GM21367 (cell line): Measurements from ENCODE around the gene CHST8.

ENCODE experiments used
- ATAC-seq: cut with Tn5 transposase; IDR thresholded peaks from one replicate; pipeline ENCODE4 v1.9.1; 2021; ENCODE audit not compliant: unreplicated experiment

The CHST8 gene

DNA sequence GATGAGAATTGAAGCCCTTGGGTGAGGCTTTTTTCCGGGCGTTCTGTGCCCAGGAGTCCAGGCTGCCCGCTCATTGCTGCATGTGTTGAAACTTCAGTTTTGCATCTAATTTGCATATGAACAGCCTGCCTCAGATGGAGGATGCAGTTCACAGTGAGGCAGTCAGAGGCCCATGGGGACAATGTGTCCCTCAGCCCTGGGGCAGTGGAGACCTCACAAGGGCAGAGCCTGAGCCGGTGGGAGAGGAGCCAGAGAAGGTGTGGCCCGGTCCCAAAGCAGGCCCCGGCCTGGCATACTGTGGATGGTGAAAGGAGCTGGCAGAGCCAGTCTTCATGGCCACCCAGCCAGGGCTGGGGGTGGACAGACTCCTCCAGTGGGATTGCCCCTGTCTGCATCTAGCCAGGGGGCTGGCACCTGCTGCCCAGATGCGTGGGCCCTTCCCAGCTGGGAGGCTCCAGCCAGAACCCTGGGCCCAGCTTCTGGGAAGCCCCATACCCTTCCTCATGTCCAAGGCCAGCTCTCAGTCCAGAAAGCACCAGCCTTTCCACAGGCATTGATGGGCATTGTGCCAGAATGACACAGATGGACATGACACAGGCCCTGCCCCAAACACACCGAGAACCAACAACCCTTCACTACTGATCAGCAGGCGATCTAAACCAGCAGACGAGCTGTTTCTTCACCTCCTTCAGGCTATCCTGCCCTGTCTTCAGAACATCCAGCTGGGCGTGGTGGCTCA lies 142.0 kb downstream of the CHST8 start:
- ATAC-seq: no peak

DNA sequence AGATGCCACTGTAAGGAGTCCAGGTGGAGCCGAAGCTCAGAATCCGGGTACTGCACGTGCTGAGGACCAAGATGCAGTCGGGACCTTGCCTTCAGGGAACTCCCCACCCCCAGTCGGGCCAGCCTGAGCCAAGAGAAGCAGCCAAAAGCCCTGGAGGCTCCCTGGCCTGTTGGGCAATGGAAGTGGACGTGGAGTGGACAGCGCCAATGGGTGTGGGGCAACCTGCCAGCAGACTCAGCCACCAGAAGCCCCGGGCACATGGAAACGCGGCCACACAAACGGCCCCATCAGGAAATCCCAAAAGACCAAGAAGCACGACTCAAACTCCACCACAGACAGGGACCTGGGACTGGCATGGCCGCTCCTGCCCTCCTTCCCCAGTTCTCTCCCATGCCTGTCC lies 144.9 kb downstream of the CHST8 start:
- ATAC-seq: no peak

DNA sequence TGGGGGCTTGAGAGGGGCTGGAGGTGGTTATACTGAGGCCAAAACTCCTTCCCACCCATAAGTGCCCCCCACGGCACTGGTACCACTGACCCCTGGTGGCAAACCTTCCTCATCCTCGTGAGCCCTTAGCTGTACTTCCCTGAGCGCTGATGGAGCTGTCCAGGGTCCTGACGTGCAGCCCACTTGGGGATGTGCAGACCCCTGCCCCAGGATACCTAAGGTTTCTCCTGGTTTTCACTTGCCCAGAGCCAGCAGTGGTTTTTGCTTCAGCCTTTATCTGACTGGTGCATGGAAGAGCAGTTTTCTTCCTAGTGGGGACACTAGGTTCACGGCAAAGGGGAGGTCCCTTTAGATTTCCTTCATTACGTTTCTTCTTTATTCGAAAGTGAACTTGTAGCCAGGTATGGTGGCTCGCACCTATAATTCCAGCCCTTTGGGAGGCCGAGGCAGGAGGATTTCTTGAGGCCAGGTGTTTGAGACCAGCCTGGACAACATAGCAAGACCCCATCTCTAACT lies 146.2 kb downstream of the CHST8 start:
- ATAC-seq: no peak

DNA sequence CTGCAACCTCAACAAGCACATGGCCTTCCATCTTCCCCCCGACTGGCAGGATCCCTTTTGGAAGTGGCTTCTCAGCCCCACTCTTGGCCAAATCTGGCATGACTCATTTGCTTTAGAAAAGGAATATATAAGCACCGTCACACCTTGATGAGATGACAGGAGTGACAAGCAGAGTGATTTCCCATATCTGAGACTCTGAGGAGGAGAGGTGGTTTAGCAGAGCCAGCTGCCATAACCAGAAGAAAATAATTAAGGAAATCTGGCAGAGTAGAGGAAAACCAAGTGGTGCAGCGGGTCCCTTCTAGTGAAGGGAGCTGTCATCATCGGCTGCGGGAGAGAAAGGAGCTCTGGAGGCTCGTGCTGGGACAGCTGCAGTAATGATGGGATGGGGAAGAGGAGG lies 147.5 kb downstream of the CHST8 start:
- ATAC-seq: no peak

DNA sequence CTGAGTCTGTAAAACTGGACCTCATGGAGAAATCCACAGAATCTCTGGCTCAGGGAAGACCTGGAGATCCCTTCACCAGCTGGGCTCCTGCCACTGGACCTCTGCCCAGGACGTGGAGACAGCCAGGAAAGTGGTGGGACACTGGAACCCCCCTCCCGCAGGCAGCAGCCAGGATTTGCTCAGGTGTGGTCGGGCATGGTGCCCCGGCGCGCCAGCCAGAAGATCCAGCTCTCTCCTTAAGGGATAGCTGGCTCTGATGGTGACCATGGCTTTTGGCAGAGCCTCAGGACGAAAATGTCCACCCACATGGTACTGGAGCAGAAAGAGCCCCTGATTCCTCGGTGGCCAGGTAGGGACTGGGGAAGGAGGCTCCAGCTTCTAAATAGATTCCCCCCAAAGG lies 148.4 kb downstream of the CHST8 start:
- ATAC-seq: no peak

DNA sequence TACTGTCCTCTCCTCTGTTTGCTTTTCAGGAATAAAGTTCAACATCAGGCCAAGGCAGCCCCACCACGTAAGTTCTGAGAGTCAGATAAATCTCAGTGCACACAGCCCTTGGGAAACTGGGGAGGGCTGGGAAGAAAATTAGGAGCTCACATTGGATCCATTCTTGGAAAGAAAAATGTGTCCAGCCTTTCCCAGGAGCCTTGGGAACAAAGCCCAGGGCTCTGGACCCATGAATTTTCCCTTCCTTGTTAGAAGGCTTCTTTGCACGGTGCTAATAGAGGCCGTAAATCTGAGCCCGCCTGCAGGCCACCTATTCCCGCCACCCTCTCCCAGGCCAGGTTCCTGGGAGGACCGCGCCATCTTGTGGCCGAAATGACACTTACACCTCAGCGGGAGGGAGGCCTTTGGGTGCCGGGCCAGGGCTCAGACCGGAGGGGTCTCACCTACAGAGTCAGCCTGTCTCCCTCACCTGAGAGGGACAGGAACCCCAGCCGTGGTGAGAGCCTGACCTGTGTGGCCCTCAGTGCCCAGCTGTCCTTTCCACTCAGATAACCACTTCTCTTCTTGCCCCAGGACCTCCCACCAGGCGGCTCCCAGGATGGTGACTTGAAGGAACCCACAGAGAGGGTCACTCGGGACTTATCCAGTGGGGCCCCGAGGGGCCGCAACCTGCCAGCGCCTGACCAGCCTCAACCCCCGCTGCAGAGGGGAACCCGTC lies 149.8 kb downstream of the CHST8 start:
- no peak for ATAC-seq

DNA sequence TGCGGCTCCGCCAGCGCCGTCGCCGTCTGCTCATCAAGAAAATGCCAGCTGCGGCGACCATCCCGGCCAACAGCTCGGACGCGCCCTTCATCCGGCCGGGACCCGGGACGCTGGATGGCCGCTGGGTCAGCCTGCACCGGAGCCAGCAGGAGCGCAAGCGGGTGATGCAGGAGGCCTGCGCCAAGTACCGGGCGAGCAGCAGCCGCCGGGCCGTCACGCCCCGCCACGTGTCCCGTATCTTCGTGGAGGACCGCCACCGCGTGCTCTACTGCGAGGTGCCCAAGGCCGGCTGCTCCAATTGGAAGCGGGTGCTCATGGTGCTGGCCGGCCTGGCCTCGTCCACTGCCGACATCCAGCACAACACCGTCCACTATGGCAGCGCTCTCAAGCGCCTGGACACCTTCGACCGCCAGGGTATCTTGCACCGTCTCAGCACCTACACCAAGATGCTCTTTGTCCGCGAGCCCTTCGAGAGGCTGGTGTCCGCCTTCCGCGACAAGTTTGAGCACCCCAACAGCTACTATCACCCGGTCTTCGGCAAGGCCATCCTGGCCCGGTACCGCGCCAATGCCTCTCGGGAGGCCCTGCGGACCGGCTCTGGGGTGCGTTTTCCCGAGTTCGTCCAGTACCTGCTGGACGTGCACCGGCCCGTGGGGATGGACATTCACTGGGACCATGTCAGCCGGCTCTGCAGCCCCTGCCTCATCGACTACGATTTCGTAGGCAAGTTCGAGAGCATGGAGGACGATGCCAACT lies 150.5 kb downstream of the CHST8 start:
- ATAC-seq: no peak

DNA sequence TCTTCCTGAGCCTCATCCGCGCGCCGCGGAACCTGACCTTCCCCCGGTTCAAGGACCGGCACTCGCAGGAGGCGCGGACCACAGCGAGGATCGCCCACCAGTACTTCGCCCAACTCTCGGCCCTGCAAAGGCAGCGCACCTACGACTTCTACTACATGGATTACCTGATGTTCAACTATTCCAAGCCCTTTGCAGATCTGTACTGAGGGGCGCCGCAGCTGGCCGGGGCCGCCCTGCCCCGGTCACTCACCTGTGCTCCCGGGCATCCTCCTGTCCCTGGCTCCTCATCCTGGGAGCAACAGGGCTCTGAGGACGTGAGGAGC lies 151.1 kb downstream of the CHST8 start:
- no peak for ATAC-seq

DNA sequence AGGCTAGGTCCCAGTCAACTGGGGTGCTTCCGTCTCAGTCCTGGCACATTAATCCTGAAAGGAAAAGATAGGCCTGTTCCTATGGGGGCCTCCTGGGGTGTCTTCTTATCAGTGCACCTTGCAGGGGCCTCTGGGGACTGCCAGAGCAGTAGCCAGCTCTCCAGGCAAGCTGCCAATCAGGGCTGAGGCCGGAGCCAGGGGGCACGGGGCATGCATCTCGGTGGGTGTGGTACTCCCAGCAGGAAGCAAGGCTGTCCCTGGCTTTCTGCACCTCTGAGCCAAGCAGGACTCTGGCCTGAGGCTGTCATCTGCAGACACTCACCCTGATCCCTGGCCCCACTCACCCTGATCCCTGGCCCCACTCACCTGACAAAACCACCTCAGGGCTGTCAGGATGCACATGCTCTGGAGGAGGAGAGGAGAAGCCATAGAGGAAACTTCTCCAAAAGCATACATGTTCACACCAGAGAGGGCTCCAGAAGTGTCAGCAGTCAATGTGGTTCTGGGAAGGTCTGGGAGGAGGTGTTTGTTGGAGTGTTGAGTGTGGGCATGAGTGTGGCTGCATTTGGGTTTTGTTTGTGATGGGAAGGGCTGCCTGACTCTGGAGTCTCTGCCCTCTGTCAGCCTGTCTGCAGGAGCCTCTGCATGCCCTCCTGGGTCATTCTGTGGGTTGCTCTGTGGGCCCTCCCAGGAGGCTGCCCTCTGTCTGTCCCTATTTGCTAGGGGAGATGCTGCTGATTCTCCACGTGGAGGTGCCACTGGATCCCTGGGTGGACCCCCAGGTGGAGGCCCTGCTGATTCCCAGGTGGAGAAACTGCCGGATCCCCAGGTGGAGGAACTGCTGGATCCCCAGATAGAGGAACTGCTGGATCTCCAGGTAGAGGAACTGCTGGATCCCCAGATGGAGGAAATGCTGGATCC lies 152.2 kb downstream of the CHST8 start:
- ATAC-seq: no peak

DNA sequence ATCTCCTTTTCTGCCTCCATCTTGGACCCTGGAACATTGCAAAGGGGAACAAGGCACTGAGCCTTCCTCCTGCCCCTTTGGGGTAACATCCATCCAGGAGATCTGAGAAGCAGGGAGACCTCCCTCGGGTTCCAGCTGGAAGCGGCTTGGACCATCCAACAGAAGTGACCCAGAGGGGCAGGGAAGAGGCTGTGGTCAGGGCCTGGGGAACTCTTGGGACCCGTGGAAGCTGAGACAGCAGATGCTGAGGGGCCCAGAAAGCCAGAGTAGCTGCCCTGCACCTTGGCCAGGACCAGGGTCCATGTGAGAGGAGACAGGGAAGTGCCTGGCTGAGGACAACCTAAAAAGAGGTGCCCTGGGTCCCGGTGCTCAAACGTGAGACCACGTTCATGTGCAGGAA lies 153.0 kb downstream of the CHST8 start:
- ATAC-seq: no peak

DNA sequence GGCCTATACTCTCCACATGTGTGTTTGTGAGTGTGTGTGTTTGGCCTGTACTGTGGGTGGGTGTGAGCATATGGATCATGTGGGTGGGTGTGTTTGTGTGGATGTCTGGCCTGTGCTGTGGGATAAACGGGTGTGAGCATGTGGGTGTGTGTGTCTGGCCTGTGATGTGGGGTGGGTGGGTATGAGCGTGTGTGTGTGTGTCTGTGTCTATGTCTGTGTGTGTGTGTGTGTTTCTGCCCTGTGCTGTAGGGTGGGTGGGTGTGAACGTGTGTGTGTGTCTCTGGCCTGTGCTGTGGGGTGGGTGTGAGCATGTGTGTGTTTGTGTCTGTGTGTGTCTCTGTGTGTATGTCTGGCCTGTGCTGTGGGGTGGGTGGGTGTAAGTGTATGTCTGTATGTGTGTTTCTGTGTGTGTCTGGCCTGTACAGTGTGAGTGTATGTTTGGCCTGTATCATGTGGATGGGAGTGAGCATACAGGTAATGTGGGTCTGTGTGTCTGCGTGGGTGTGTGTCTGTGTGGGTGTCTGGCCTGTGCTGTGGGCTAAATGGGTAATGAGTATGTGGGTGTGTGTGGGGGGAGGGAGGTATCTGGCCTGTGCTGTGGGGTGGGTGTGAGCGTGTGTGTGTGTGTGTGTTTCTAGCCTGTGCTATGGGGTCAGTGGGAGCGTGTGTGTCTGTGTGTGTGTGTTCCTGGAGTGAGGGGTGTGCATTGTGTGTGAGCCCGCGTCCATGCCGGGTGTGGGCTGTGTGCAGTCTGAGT lies 154.2 kb downstream of the CHST8 start:
- ATAC-seq: no peak

DNA sequence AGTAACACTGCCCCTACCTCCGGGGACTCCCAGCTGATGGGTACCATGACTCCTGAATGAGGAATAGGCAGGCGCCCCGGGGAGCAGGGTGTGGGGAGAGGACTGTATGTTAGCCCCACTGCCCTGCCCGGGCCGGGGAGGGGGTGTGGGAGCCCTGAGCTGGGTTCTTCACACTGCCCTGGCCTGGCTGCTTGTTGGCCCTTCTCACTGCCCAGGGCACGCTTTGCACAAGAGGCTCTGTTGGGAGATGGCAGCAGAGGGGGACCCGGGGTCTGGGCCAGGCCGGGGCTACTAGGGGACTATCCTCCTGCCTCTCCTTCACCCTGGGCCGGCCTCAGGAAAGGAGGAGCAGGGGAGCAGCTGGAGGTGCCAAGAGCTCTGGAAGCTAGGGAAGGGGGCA lies 155.6 kb downstream of the CHST8 start:
- no peak for ATAC-seq

DNA sequence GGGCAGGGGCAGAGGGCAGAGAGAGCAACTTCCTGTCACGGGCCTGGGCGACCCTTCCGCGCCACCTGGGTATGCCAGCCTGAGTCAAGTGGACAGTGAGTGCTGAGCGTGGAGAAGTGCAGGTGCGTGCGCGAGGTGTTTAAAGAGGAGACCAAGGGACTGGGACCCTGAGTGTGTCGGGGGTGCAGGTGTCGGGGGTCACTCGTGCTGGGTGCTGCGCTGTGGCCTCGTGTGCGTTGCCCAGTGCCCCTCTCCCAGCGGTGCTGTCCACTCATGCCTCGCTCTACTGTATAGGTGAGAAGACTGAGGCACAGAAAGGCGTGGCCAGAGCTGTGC lies 156.0 kb downstream of the CHST8 start:
- no peak for ATAC-seq

DNA sequence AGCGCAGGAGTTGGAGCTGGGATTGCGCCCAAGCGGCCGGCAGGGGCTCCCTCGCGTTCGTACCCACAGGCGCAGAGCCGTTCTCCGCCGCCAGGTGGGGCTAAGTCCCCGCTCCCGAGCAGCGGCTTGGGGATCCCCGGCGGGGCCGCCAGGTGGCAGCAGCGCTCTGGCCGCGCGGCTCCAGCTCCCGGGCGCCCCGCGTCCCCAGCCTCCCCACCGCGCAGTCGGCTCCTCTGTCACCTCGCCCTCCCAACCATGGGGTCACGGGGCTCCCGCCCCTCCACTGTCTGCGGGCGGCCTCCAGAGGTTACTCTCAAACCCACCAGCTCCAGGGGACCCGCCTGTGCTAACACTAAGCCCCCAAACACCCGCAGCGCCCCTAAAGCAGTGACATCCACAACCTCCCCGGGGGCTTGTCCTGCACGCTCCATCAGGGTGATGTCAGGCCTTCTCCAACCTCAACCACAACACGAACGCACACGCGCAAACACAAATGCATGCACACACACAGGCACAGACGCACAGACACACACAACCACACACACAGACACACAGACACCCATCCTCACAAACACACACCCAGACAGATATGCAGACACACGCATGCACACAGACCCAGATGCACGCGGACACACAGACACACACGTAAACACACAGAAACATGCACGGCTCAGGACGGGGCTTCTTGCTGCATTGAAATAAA lies 156.5 kb downstream of the CHST8 start:
- peak; percentile 74 for ATAC-seq

DNA sequence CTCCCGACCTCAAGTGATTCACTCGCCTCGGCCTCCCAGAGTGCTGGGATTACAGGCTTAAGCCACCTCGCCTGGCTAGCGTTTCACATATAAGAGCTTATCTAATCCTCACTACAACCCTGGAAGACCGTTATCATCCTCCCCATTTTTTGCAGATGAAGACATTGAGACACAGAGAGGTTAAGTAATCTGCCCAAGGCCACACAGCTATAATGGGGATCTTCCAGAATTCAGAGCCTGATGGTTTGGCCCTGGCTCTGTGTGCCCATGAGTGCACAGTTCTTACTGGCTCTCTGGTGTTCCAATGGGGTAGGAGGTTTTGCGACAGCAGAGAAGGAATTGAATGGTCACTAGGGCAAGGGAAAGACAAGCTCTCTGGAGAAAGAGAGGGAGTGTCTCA lies 158.1 kb downstream of the CHST8 start:
- no peak for ATAC-seq

DNA sequence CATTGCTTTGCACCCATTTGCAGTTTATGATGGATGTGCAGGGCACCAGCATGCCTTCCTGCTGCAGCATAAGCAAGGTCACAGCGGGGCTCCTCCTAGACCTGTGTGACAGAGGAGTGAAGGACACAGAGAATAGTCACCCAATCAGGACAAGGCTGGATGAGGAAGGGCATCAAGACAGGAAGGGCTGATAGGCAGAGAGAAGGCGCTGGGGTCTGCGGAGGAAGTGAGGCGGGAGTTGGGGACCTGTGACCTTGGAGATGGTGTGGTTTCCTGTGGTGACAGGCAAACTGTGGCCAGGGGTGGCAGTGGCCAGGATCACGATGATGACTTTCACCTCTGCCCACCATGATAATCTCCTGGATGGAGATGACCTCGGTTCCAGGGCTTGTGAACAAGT lies 158.5 kb downstream of the CHST8 start:
- ATAC-seq: no peak

DNA sequence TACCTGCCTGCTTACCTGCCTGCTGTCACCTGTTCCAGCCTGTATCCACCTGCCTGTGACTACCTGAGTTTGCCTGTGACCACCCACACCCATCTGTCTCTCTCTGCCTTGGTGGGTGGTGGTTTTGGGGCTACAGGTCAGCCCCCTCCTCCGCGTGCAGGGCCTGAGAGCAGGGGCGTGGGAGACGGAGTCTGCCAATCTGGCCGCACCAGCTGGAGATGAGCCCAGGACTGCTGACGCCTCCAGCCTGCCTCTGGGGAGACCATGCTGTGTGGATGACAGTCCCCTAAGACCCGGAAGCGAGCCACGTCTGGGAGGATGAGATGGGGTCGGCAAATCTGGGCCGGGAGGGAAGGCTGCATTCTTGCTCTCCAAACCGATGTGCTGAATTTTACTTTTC lies 159.0 kb downstream of the CHST8 start:
- ATAC-seq: no peak

DNA sequence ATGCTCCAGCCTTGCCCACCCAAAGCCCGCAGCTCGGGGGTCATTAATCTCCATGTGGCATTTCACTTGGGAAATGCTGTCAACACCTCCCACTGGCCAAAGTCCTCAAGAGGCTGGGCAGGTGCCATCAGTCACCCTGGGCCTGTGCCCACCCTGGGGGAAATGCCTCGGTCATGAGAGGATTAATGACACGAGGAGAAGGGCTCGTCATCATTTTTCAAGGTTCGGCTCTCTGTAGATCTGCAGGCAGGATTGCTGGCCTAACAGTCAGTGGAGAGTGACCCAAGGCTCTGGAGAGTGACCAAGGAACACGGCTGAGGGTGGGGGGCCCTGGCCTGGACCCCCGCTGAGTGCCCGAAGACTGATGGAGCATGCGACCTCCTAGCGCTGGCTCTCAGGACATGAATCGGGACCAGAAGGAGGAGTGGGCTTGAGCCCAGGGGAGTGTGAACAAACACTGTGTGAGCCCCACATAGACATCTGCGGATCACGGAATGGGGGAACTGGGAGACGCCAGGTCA lies 159.7 kb downstream of the CHST8 start:
- ATAC-seq: no peak

DNA sequence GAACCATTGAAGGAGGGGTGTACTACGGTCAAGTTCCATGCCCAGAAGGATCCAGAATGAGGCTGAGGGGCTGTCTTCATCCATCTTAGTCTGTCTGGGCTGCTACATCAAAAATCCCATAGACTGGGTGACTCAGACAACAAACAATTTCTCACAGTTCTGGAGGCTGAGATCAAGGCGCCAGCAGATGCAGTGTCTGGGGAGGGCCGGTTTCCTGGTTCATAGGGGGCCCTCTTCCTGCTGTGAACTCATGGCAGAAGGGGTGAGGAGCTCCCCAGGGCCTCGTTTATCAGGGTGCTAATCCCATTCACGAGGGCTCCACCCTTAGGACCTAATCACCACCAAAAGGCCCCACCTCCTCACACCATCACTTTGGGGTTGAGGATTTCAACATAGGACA lies 160.2 kb downstream of the CHST8 start:
- no peak for ATAC-seq

DNA sequence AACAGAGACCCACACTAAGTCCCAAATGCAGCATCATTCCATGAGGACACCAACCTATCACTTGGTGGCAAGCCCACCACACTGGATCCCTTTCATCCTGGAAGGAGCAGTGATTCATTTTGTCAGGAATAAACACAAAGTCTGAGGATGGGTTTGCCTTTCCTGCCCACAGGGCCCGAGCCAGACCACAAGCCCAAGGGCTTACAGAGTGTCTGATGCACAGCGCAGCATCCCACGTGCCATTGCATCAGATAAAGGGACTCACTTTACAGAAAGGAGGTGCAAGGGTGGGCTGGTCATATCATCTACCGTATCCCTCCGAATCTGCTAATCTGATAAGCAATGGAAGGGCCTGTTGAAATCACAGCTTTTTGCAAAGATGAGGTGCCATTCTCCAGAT lies 162.7 kb downstream of the CHST8 start:
- no peak for ATAC-seq
